VCaP (cell line): Measurements from ENCODE around the gene MYZAP.
A peak's percentile ranks its signal among the peaks of the same experiment; 100 is the strongest.

Source experiments
- H3K27ac ChIP-seq: fragments of 450-650 bp; 2 replicates; pipeline ENCODE4 v1.5.1; 2017
- TF ChIP-seq, protein P1 (sequence below): fragments of 450-650 bp; conservative IDR thresholded peaks from 2 replicates; pipeline ENCODE4 v1.5.1; 2017; ENCODE audit warnings: mild to moderate bottlenecking, moderate library complexity

MYZAP gene

DNA sequence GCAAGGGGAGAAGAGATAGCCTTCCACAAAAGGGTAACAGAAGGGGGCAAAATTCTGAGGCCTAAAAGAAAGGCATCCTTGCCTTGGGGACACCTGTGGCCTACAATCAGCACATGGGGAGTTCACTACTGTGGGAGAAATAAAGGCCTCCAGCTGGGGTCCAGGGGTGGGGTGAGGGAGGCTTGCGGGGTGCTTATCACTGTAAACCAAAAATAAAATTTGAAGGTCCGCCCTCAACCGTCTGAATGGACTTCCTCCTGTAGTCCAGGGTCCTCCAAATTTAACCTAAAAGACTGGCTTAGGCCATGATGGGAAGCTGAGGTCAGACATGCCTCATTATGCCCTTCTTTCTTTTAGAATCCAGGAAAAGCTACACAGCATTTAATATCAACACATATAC is 112.7 kb downstream of the MYZAP start:
- TF ChIP-seq, protein P1, sequence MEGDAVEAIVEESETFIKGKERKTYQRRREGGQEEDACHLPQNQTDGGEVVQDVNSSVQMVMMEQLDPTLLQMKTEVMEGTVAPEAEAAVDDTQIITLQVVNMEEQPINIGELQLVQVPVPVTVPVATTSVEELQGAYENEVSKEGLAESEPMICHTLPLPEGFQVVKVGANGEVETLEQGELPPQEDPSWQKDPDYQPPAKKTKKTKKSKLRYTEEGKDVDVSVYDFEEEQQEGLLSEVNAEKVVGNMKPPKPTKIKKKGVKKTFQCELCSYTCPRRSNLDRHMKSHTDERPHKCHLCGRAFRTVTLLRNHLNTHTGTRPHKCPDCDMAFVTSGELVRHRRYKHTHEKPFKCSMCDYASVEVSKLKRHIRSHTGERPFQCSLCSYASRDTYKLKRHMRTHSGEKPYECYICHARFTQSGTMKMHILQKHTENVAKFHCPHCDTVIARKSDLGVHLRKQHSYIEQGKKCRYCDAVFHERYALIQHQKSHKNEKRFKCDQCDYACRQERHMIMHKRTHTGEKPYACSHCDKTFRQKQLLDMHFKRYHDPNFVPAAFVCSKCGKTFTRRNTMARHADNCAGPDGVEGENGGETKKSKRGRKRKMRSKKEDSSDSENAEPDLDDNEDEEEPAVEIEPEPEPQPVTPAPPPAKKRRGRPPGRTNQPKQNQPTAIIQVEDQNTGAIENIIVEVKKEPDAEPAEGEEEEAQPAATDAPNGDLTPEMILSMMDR = no peak
- H3K27ac ChIP-seq = peak overlapping the region; percentile 68

DNA sequence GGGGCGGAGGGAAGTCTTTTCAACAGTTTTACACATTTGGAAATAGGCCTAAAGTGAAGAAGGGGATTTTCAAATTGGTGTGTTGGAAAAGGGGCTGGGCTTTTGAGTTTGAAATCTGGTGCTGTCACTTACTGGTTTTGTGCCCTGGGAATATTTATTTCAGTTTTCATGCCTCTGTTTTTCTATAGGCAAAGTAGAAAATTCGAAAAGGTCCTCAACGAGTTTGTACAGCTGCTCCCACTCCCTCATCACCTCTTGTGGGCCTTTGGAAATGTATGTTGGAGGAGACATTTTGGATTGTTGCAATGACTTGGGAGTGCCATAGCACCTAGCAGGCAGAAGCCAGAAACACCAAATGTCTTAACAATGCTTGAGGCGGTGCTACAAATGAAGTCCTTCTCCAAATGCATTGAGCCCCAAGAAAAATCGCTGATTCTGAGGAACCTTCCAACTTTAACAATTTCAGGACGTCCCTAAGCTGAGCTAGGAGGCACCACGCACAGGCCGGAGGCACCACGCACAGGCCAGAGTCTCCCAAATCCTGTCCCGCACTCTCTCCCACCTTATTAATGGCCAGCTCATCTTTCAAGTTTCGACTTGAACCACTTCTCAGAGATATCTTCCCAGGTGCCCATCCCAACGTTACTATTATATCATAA is 114.2 kb downstream of the MYZAP start:
- H3K27ac ChIP-seq = peak overlapping the region; percentile 98
- TF ChIP-seq, protein P1 = no peak

DNA sequence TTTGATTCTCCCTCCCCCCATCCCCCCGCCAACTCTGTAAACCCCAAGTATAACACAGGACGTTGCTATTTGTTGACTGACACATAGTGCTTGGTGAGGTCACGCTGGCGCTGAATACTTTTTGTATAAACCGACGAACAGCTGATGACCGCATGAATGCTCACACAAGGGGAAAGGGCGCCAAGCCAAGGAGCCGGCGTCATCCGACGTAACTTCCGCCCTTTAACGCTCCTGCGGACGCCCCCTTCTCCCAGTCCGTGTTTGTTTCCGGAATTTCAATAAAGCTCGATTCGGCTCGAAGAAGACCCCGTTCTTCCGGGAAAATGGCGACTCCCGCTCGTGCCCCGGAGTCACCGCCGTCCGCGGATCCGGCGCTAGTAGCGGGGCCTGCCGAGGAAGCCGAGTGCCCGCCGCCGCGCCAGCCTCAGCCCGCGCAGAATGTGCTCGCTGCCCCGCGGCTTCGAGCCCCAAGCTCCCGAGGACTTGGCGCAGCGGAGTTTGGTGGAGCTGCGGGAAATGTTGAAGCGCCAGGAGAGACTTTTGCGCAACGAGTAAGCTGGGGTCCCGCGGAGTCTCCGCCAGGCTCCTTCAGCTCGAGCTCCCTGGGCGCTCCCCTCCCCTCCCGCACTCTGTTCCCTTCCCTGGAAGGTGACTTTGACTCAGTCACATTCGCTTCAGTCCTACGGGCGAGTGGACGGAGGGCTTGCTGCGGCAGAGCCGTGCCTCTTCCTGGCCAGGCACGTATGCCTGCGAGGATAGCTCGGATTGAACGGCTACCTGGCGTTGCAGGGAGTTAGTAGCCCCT is 114.9 kb downstream of the MYZAP start, which contains the start of gene POLR2M:
POLR2M (plus strand) TSS at position 310 of the 805 bp plus-strand sequence; CDS start at position 439, 129 bp downstream.
- TF ChIP-seq, protein P1 = no peak
- peak within 1 kb of the TSS; percentile 98 for H3K27ac ChIP-seq

DNA sequence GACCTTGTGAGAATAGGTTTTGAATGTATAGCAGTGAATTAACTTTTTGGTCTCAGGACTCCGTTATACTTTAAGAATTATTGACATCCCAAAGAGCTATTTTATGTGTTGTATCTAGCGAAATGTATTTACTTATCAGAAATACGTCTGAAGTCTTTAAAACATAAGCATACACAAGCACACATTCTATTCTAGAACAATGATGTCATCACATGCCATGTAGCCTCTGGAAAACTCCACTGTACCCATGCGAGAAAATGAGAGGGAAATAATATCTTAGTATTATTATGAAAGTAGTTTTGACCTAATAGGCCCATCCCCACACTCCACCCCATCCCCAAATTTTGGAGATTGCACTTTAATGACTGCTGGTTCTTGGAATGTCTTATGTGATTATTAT is 116.3 kb downstream of the MYZAP start:
- H3K27ac ChIP-seq = peak overlapping the region; percentile 98
- TF ChIP-seq, protein P1 = no peak

DNA sequence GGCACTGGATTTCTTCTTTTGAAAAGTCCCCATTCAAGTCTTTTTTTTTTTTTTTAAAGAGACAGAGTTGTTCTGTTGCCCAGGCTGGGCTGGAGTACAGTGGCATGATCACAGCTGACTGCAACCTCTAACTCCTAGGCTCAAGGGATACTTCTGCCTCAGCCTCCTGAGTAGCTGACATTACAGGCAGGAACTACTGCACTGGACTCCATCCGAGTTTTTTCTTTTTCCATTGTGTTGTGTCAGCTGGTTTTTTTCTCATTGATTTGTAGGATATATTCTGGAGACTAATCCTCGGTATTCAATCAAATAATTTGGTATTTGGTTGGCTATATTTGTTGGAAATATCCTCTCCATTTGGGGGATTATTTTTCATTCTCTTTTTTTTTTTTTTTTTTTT is 126.6 kb downstream of the MYZAP start:
- TF ChIP-seq, protein P1 = no peak
- peak overlapping the region; percentile 16; the same call in 1 of the 2 replicates for H3K27ac ChIP-seq

DNA sequence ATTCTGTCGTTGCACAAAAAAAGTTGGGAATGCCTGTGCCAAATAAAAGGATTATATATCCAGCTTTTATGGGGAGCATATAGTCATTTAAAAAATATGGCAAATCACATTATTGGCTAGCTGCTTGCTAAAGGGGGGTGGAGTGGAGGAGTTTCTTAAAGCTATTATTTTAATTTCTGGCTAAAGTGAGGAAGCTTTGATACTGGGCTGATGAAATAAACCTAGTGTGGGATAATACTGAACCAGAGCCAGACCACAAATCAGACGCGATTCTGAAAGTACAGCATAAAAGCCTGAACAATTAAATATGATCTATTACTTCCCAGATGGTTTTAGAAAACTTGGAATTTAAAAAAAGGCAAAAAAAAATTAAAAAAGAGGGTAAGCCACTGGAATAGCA is 129.2 kb downstream of the MYZAP start:
- H3K27ac ChIP-seq = no peak overlapping the region
- TF ChIP-seq, protein P1 = no peak

DNA sequence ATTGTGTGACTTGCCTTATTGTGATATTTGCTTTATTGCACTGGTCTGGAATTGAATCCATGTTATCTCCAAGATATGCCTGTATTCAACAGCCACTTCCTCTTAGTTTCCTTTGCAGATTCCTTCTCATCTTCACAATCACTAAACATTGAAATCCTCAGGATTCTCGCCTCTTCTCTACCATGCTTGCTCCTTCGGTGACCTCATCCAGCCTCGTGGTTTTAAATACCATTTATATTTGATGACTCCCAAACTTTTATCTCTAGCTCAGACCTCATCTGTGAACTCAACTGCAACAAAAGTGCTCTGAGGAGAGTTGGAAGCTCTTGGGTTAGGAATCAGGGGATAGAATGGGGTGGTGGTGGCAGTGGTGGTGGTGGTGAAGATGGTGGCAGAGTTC is 134.7 kb downstream of the MYZAP start:
- no peak overlapping the region for H3K27ac ChIP-seq
- TF ChIP-seq, protein P1 = no peak
